Fibroblast of skin of left quadriceps (primary cell): ENCODE results near the gene AUTS2.
A peak's percentile ranks its signal among the peaks of the same experiment; 100 is the strongest.

Experiments used
- DNase-seq, 2 experiments: peaks; one replicate each; pipeline ENCODE4 v3.0.0-alpha.2; 2013; ENCODE audit warnings: low read depth in 2 of 2

AUTS2 gene

DNA sequence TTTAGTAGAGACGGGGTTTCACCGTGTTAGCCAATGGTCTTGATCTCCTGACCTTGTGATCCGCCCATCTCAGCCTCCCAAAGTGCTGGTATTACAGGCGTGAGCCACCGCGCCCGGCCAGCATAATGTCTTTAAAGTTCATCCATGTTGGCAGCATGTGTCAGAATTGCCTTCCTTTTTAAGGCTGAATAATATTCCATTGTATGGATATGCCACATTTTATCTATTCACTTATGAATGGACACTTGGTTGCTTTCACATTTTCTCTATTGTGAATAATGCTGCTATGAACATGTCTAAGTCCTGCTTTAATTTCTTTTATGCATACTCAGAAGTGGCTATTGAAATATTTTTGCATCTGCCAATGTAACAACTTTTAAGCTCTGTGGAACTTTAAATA is 779.7 kb downstream of the AUTS2 start:
- no peak for DNase-seq

DNA sequence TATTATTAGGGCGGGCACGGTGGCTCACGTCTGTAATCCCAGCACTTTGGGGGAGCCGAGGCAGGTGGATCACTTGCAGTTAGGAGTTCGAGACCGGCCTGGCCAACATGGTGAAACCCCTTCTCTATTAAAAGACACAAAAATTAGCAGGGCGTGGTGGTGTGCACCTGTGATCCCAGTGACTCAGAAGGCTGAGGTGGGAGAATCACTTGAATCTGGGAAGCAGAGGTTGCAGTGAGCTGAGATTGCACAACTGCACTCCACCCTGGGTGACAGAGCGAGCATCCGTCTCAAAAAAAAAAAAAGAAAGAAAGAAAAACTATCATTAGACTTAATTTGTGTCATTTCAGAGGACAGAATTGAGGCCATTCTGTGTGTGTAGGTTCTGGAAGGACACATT is 780.9 kb downstream of the AUTS2 start:
- DNase-seq: no peak

DNA sequence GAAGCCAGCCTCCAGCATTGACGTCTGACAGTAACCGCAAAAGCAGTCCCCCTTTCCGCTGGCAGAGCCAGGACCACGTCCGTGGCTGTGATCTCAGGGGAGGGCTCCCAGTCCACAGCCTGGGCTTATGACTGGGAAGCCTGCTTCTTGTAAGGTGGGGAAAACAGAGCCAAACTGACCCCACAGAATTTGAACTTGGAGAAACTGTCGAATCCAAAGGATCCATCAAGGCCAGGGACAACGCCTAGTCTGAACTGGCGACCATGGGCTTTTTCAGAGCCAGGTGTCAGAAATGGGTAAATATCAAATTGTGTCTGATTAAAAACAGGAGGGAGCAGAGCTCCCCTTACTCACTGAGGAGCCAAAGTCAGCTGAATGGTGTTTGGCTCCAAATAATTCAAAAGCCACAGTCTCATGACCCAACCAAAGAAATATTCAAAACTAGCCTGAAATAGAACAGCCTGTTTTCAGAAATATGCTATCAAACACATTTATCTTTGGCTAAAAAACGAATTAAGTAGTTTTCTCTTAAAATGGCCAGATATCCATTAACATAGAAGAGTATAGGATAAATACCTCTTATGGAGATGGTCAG is 782.2 kb downstream of the AUTS2 start:
- no peak for DNase-seq

DNA sequence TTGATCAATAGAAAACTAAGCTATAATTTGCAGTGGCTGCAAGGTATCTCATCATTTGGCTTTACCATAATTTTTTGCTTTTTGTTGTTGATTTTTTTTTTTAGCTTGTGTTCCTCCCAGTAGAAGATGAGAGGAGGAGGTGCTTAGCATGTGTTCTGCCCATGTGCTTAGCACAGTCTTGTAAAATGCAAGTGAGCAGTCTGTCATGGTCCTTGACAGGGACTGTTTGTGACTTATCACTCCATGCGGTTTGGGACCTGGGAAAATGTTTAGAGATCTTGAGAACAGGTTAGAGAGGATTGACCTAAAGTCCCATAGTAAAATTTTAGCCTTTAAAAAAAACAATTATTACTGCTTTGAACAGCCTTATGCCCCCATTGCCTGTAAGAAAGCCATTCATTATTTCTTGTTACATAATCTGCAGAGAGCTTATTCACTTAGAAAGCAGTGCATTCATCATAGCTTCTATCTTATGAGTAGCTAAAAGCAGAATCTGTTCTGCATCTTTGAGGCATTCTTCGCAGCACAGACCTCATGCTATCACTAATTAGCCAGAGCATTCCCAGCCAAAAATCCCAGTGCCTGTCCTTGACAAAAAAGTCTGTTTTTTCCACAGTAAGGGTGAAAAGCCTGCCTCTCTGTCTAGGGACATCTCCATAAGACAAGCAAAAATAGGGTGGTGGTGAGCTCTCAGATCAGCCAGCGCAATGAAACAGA is 784.9 kb downstream of the AUTS2 start:
- no peak for DNase-seq

DNA sequence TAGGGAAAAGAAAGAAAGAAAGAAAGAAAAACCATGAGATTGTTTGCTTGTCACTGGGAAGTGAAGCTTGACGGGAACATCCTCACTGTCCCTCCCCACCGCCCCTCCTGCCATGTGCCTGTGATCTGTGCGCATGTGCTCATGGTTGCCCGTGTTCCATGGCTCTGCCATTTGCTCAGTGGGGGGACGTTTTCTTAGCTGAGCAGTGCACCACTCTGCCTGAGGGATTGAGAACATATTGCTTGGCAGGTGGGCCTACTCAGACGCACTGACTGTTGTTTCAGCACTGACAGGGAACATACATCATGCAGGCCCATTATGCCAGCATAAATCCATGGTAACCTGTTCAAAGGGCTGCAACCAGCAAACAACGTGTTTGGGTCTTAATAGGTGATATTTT is 785.7 kb downstream of the AUTS2 start:
- no peak for DNase-seq

DNA sequence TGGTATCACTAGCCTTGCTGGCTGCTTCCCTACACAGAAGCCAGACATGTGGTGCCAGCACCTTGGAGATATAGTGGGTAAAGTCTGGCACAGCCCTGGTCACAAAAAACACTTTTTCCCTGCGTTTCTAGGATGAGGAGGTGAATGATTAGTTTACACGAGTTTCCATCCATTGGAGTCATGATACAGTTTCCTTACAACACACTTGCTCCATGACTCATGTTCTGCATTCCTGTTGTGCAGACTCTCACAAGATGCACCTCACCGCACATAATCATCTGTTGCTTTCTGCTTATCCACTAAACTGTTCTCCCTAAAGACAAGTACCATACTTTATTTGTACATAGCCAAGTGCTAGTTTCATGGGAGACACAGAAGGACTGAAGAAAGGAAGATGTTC is 786.6 kb downstream of the AUTS2 start:
- DNase-seq: peak in 1 of 2 experiments; percentile 38

DNA sequence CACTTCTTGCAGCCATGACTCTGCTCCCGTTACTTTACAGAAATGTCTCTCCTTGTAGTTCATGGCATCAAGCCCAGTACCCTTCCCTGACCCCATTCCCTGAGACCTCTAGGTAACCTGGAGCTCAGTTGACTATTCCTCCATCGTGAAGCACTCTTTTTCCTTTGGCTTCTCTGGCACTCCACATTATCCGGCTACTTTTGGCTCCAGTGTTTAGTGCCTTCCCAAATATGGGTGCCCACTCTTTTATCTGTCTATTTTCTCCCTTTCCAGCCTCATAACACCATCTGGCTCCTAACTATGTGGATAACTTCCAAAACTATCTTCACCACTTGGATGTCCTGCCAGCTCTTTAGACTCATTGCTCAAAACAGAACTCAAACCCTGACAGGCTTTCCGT is 788.9 kb downstream of the AUTS2 start:
- no peak for DNase-seq

DNA sequence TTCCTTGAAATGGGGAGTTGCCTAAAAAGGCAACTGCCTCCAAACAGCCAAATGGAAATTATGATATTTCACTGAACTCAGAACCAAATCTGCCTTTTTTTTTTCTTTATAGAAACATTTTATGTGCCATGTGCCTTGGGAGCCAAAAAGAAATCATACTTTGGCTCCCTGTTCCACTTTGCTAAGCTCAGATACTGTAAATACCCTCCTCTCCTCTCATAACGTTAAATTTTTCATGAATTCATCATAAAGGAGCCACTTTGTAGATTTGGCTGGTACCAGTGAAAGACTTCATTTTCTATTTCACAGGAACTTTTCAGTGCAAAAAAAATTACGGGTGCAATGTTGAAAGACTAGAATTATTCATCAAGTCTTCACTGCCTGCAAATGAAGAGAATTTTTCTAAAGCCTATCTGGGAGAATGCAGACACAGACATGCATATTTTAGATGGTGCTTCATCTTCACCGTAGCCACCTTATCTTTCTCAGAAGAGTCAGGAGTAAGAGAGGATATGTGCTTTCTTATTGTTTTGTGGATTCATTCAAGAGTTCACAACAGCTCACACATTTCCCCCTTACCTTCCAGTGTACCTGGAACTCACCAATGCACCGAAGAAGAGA is 791.4 kb downstream of the AUTS2 start:
- DNase-seq: no peak

DNA sequence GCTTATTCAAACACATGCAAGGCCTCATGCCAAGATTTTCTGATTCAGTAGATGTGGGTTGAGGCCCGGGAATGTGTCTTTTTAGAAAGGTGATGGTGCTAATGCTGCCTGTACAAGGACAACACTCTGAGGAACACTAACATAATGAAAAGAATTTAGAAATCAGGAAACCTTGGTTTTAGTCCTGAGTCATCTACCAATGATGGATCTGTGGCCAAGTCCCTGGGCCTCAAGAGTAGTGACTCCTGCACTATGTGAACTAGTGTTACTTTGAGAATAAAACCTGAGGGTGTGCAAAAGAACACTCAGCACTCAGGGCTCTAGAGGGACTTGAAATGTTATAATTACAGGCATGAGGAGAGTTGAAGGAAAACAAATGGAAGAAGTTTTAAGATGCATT is 792.0 kb downstream of the AUTS2 start:
- DNase-seq: no peak

DNA sequence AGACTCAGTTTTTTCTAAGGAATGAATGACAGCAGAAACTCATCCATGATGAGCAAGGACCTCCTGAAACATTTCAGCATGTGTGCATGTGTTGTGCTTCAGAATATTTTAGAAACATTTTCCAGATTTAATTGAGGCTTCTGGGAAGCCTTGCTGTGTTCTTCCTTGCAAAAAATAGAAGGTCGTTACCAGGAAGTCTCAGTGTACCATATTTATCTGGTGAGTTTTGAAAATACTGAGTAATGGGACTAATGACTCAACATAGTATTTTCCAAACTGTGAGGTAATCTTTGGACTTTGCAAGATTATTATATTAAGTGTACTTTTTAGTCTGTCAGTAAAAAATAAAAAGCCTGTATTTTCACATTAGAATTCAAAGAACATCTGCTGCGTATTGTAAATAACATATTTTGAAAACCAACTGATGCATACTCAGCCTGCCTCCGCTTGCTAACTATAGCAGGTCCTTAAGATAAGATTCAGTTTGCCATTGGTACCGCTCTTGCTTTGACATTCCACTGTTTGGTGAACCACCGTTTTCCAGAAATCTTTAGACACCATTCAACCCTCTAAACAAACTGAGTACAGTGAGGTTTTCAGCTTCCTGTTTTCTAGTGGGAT is 794.1 kb downstream of the AUTS2 start:
- DNase-seq: peak in 1 of 2 experiments; percentile 42

DNA sequence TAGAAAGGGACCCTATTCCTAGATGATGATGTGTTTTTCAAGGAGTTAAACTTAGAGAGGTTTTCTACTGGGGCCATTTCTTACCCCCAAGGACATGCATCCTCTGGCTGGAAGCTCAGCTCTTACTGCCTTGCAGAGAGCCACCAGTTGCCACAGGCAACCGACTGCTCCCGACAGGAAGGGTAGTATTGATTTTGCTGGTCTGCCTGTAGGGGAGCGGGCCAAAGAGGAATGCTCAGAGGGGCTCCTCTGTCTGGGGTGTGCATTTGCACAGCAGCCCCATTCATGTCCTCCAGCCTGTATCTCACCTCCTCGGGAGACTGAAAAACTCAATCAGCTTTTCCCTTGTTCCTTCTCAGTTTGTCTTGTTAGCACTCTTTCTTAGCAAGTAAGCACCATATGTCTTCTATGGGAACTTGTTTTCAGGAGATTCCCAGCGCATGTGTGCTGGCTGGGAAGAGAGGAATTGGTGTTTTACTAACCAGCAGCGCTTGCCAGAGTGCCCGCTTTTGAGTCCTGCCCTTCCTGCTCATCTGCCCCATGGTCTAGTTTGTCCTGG is 794.7 kb downstream of the AUTS2 start:
- DNase-seq: no peak

DNA sequence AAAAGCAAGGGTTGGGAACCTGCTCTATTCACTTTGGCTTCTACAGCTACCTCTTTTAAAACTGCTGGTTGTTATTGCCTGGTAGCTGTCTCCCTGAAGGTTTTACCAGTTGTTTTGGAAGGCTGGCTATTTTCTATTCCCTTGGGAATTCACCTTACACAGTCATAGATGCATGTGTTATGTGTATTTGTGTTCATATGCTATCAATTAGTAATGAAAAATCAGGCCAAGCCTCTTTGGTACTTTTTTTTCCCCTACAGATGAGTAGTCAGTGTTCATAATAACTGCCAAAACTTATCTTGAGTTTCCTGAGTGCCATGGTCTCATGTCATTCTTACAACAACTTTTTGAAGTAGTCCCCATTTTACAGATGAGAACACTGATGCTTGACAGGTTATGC is 795.7 kb downstream of the AUTS2 start:
- no peak for DNase-seq

DNA sequence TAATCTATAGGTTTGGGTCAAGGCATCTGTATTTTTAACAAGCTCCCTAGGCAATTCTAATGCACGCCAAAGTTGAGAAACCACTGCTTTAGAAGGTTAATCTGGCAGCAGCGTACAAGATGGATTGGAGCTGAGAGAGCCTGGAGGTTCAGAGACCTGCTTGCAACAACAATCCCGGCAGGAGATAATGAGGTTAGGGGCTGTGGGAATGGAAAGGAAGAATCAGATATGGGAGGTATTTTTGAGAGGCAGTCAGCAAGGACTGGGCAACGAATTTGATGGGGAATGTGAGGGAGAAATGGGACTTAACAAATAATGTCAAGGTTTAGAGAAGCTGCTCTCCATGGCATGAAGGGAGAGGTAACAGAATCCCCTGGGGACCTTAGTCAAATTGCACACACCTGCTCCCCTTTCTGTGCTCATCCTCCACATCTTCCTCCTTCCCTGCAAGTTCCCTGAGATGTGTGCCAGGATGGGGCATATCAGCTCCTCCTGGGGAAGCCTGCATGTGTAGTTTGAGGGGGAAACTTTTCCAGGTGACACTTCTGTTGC is 802.6 kb downstream of the AUTS2 start:
- DNase-seq: no peak

DNA sequence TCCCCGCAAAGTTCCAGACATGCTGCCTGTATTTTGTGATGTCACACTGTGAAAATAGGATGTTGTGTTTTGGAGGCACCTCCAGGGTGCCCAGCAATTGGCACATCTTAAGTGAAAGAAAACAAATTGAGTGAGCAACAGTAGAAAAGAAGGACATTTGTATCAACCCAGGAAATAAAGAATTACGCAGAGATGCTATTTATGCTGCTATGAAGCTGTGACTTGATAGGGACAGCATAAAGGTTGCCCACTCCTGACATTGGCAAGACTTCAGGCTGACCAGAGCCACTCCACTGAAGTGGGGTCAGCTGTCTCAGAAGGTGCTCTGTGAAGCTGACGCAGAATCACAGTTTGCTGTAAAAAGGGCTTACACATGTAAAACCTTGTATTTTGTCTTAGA is 803.8 kb downstream of the AUTS2 start:
- no peak for DNase-seq

DNA sequence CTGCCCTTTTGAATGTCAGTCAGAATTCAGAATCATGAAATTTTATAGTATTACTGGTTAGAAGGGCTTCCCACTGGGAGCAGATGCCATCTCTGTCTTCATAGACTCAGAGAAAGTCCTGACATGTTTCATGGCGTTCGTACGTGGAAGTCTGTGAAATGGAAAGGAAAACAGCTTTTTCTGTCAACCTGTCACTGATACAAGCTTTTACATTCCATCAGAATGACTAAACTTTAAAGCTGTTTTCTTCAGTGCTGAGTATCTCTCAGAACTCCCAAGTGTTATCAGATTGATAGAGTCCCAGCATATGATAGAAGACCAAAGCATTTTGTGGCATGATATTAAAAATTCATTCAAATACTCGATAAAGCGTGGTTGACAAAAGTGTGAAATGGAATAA is 807.0 kb downstream of the AUTS2 start:
- DNase-seq: no peak

DNA sequence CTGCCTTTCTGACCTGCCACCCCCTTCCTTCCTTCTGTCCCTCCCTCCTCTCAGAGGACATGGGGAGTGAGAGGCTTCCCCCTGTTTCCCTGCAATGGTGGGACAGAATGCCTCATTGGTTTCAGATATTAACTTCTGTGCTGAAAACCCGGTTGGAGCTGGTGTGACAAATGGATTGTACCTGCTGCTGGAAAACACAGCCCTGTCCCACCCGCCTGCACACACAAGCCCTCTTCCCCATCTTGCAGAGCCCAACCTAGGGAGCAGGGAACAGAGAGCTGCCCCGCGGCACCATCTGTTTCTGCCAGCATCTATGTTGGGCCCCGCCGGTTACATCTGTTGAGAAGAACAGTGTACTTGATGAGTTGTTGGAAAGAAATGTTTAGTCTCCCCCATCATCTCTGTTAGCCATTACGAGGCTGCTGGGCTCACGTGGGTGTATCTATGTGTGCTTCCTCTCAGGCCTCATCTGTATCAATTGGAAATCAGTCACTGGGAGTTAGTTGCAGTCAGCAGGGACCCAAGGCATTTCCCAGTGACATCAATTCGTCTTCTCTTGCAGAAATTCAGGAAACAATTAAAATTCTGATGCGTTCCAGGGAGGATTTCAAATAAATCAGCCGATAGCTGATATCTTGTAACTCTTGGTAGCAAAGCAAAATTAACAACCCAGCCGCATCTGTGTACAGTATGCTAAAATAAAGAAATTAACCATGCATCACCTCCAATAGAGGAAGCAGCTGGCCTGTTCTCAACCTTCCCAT is 808.1 kb downstream of the AUTS2 start:
- peak; percentile 81 to 83 for DNase-seq

DNA sequence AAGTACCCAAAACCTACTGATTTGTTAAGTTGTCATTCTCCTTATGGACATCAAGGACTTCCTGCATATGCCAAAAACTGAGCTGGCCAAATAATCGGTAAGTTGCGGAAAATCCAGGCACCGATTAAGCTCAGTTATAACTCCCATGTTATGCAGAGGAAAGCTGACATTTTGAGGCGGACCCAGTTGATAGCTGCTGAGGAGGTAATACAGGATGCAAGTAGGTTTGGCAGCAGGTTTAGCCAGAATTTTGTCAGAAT is 808.6 kb downstream of the AUTS2 start:
- no peak for DNase-seq

DNA sequence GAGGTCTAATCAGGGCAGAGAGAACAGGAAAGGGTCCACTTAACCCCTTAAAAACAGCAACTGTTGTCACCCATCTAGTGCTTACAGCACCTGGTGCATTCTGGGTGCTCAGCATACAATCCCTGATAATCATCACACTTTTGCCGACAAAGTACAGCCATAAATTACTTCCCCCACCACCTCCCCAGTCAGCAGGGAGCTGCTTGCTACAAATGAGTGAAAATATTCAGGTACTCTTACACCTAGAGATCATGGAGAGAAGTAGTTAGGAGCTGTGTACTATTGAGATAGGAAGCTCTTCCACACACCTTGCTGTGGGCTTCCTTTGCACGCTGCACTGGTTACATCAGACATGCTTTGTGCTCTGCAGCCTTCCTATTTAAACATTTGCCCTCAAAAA is 810.2 kb downstream of the AUTS2 start:
- DNase-seq: no peak

DNA sequence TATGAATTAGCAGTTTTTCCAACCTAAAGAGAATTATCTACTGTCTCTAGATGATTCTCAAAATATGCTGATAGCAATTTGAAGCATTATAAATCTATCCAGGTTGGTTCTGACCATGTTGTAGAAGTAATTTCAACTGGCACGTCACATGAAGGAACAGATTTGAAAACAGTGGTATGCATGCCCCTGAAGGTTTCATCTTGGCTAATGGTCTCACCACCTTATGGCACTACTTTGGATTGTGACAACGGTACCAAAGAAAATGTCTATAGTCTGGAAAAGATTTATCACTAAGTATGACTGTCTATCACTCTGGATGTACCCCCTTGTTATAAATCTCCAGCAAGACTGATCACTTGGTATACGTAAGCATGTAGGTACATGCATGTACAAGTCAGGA is 810.6 kb downstream of the AUTS2 start:
- no peak for DNase-seq

DNA sequence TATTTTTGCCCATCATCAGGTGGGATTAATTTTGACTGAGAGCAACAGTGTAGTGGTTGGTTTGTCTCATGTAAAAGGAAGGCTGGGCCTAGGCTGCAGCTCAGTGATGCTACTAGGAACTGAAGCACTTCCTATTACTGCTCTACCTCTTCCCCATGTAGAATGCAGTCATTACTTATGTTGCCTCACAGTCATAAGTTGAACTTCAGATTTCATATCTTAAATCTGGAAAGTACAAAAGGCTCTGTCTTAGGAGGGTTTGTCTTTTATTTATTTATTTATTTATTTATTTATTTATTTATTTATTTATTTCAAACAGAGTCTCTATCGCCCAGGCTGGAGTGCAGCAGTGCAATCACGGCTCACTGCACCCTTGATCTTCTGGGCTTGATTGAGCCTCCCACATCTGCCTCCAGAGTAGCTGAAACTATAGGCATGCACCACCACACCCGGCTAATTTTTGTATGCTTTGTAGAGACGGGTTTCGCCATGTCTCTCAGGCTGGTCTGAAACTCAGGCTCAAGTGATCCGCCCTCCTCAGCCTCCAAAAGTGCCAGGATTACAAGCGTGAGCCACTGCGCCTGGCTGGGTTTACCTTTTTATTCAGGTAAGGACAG is 812.0 kb downstream of the AUTS2 start:
- DNase-seq: no peak

DNA sequence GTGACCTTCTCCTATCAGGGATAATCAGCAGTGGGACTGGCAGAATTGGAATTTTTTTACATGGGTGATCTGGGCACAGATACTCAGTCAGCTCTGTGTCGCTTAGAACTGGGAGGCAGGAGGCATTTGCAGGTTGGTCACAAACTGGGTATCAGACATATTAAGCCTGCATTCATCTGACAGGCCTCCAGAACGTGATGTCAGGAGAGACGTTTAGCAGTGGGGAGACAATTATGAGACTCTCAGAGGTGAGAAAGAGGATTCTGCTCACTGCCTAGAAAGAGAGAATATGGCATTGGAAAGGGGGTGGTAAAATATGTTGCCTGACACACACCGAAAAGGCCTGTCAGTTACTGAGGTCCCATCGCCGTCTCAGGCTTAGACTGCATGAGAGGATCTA is 816.1 kb downstream of the AUTS2 start:
- DNase-seq: no peak
